HepG2 (cell line): Measurements from ENCODE around the gene ZNF385B. TPM values are rescaled to one million over a fixed set of nuclear protein-coding genes. Genes with fewer than 3 reads are reported as not detected.
A peak's percentile ranks its signal among the peaks of the same experiment; 100 is the strongest.

Experiments used
- ATAC-seq: fragments of 200-7000 bp; cut with Tn5 transposase; 3 replicates; pipeline ENCODE4 v1.9.1; 2020; ENCODE audit warnings: mild to moderate bottlenecking, moderate library complexity
- BruUV-seq: library from RNA; stranded (reverse); fragments of 400-500 nt; replicated peaks from 2 replicates; lab custom pipeline; 2021; lab: Mats Ljungman, UMichigan
- CTCF ChIA-PET: fragments of 300-600 bp; formaldehyde crosslinking; extraction: SDS; loops from one replicate; lab custom pipeline; 2021; ENCODE audit warnings: low total read pairs, inconsistent platforms, low intra/inter-chr PET ratio; lab: Yijun Ruan, JAX
- POLR2A ChIA-PET: fragments of 350-600 bp; sonication (Branson Sonifier 250); formaldehyde crosslinking; loops from one replicate; lab custom pipeline; 2020; ENCODE audit warnings: antibody characterized with exemption, inconsistent platforms; lab: Yijun Ruan, JAX
- DNase-seq: peaks from one replicate; pipeline ENCODE4 v3.0.0-alpha.2; 2015; ENCODE audit warnings: low spot score
- FAIRE-seq: peaks from 3 replicates; lab custom pipeline; 2011; peaks lifted over from hg19 to GRCh38; lab: Jason Lieb, UNC
- H2AFZ ChIP-seq: one replicate; pipeline ENCODE4 v1.6.1; 2011; ENCODE audit warnings: low read length, inconsistent platforms
- H3K27ac ChIP-seq: fragments of 300-600 bp; 3 replicates; pipeline ENCODE4 v1.8.0; 2011; ENCODE audit warnings: mixed run types, mild to moderate bottlenecking, mixed read lengths, low read length, inconsistent platforms; ENCODE audit not compliant: insufficient read depth; ENCODE audit errors: extremely low read length
- H3K27me3 ChIP-seq, 2 experiments: fragments of 200-600 bp in 1 of 2; 2 replicates in 1 of 2; 3 replicates in 1 of 2; pipeline versions ENCODE4 v1.6.0 to v1.8.0; 2011; ENCODE audit warnings: low read length in 2 of 2, mild to moderate bottlenecking in 2 of 2, moderate library complexity in 2 of 2, inconsistent platforms in 1 of 2; ENCODE audit not compliant: insufficient read depth in 2 of 2, control insufficient read depth in 1 of 2
- H3K36me3 ChIP-seq, 2 experiments: fragments of 200-600 bp in 1 of 2; replicated peaks in 1 of 2; 2 replicates in 1 of 2; 3 replicates in 1 of 2; pipeline versions ENCODE4 v1.5.1 to v1.8.0; 2011; ENCODE audit warnings: low read length in 2 of 2, inconsistent platforms in 1 of 2; ENCODE audit not compliant: insufficient read depth in 2 of 2, control insufficient read depth in 1 of 2
- H3K4me1 ChIP-seq: 2 replicates; pipeline ENCODE4 v1.5.1; 2012; ENCODE audit warnings: low read length, inconsistent platforms; ENCODE audit not compliant: insufficient read depth
- H3K4me2 ChIP-seq: 2 replicates; pipeline ENCODE4 v1.6.0; 2011; ENCODE audit warnings: low read depth, low read length, inconsistent platforms
- H3K4me3 ChIP-seq, 3 experiments: fragments of 200-600 bp in 1 of 3; sonication (generic), shearing (Covaris generic) in 1 of 3; replicated peaks in 1 of 3; 2 replicates each; pipeline ENCODE4 v1.5.1; 2011 to 2016; ENCODE audit warnings: low read length in 3 of 3, inconsistent platforms in 2 of 3, low read depth in 2 of 3, mild to moderate bottlenecking in 2 of 3, control low read depth in 1 of 3, mixed read lengths in 1 of 3; ENCODE audit not compliant: insufficient read depth in 1 of 3
- H3K79me2 ChIP-seq: one replicate; pipeline ENCODE4 v1.6.1; 2011; ENCODE audit warnings: low read length, inconsistent platforms; ENCODE audit not compliant: insufficient read depth
- H3K9ac ChIP-seq: 2 replicates; pipeline ENCODE4 v1.6.0; 2011; ENCODE audit warnings: mild to moderate bottlenecking, low read depth, low read length, inconsistent platforms; ENCODE audit not compliant: insufficient read depth
- H3K9me3 ChIP-seq: 2 replicates; pipeline ENCODE4 v1.5.1; 2012; ENCODE audit warnings: mild to moderate bottlenecking, low read length
- H4K20me1 ChIP-seq: 2 replicates; pipeline ENCODE4 v1.6.0; 2011; ENCODE audit warnings: inconsistent platforms, mild to moderate bottlenecking, low read length, moderate library complexity; ENCODE audit not compliant: insufficient read depth
- BRD4 ChIP-seq: sonication (generic); formaldehyde crosslinking; IDR thresholded peaks from 2 replicates; pipeline ENCODE4 v1.4.0; 2020; ENCODE audit warnings: missing genetic modification reagents
- CBX2 ChIP-seq, 2 experiments: fragments of 200-600 bp in 1 of 2; sonication (generic); formaldehyde crosslinking in 1 of 2; IDR thresholded peaks; 2 replicates each; pipeline versions ENCODE4 v1.7.0 to v1.8.1; 2018 to 2022; ENCODE audit warnings: low read depth in 2 of 2, low read length in 1 of 2, mild to moderate bottlenecking in 1 of 2, missing genetic modification reagents in 1 of 2
- CEBPB ChIP-seq: IDR thresholded peaks from 2 replicates; pipeline ENCODE4 v1.6.1; 2011; ENCODE audit warnings: low read depth, low read length, improper control_type of control experiment, borderline replicate concordance
- DRAP1 ChIP-seq: IDR thresholded peaks from 2 replicates; pipeline ENCODE4 v1.6.1; 2016; ENCODE audit warnings: missing genetic modification reagents, missing compliant biosample characterization
- FOXA3 ChIP-seq: IDR thresholded peaks from 2 replicates; pipeline ENCODE4 v1.6.1; 2016; ENCODE audit warnings: missing genetic modification reagents, missing compliant biosample characterization
- JUNB ChIP-seq: sonication (generic); formaldehyde crosslinking; IDR thresholded peaks from 2 replicates; pipeline ENCODE4 v1.8.0; 2022; ENCODE audit warnings: missing genetic modification reagents, mild to moderate bottlenecking, borderline replicate concordance
- KMT2B ChIP-seq: IDR thresholded peaks from 2 replicates; pipeline ENCODE4 v1.6.1; 2016; ENCODE audit warnings: missing genetic modification reagents, missing compliant biosample characterization
- MLXIP ChIP-seq: sonication (generic); formaldehyde crosslinking; IDR thresholded peaks from 2 replicates; pipeline ENCODE4 v1.9.0; 2021; ENCODE audit warnings: missing genetic modification reagents, borderline replicate concordance
- MXD1 ChIP-seq: sonication (generic); formaldehyde crosslinking; IDR thresholded peaks from 2 replicates; pipeline ENCODE4 v1.4.0; 2020; ENCODE audit warnings: mild to moderate bottlenecking, missing genetic modification reagents
- NCOA5 ChIP-seq: sonication (generic); formaldehyde crosslinking; IDR thresholded peaks from 2 replicates; pipeline ENCODE4 v1.4.0; 2020; ENCODE audit warnings: missing genetic modification reagents
- SIX1 ChIP-seq: sonication (generic); formaldehyde crosslinking; IDR thresholded peaks from 2 replicates; pipeline ENCODE4 v1.4.0; 2020; ENCODE audit warnings: missing genetic modification reagents, borderline replicate concordance
- ZNF224 ChIP-seq: sonication (generic); formaldehyde crosslinking; IDR thresholded peaks from 2 replicates; pipeline ENCODE4 v1.5.0; 2020; ENCODE audit warnings: mild to moderate bottlenecking, missing genetic modification reagents
- ZNF605 ChIP-seq: sonication (generic); formaldehyde crosslinking; IDR thresholded peaks from 2 replicates; pipeline ENCODE4 v1.8.0; 2022; ENCODE audit warnings: mild to moderate bottlenecking, missing genetic modification reagents
- ZNF644 ChIP-seq: IDR thresholded peaks from 2 replicates; pipeline ENCODE4 v1.6.1; 2016; ENCODE audit warnings: low read depth
- ZNF703 ChIP-seq: sonication (generic); formaldehyde crosslinking; IDR thresholded peaks from 2 replicates; pipeline ENCODE4 v1.5.1; 2020; ENCODE audit warnings: missing genetic modification reagents, mild to moderate bottlenecking, moderate library complexity, borderline replicate concordance
- ZNF713 ChIP-seq: sonication (generic); formaldehyde crosslinking; IDR thresholded peaks from 2 replicates; pipeline ENCODE4 v1.4.0; 2020; ENCODE audit warnings: mild to moderate bottlenecking, missing genetic modification reagents
- ZNF747 ChIP-seq: sonication (generic); formaldehyde crosslinking; IDR thresholded peaks from 2 replicates; pipeline ENCODE4 v1.8.1; 2023; ENCODE audit warnings: missing genetic modification reagents, mild to moderate bottlenecking, borderline replicate concordance
- ZNF850 ChIP-seq: sonication (generic); formaldehyde crosslinking; conservative IDR thresholded peaks from 2 replicates; pipeline ENCODE4 v1.9.0; 2021; ENCODE audit warnings: mild to moderate bottlenecking, missing genetic modification reagents
- whole genome bisulfite sequencing: methylation state at CpG from one replicate; pipeline ENCODE4 v1.1.6; 2017; ENCODE audit warnings: low lambda C conversion rate; 5-methylcytosine and 5-hydroxymethylcytosine counted together
- in situ Hi-C: cut with HindIII; loops from 2 replicates; pipeline ENCODE4 v1.10.0; 2017; ENCODE audit warnings: low pct_unique_long_range_greater_than_20kb; ENCODE audit not compliant: extremely low pct_ligation_motif_present
- intact Hi-C: fragments of 100-400 bp; cut with micrococcal nuclease; formaldehyde crosslinking; loops from one replicate; pipeline ENCODE4 v1.10.0; 2022; ENCODE audit not compliant: unreplicated experiment
- polyA plus RNA-seq, 8 experiments: library from polyadenylated mRNA; depleted of rRNA in 3 of 8; stranded (reverse) in 7 of 8; unstranded in 1 of 8; fragments of >200 nt; fragmentation: Illumina TruSeq in 4 of 8; extraction: Trizol in 4 of 8; gene quantifications; 2 replicates each; pipeline versions ENCODE4 v1.2.1 to v1.2.3, GENCODE V29; 2011 to 2016; ENCODE audit warnings: low read depth in 4 of 8, missing spikeins in 1 of 8, mixed read lengths in 1 of 8; ENCODE audit not compliant: insufficient read depth in 1 of 8
- total RNA-seq, 5 experiments: library from RNA; depleted of rRNA; stranded (reverse); fragments of >200 nt; fragmentation: Illumina TruSeq; extraction: Trizol; gene quantifications; 2 replicates each; pipeline ENCODE4 v1.2.3, GENCODE V29; 2016; ENCODE audit warnings: low read depth in 1 of 5

Gene ZNF385B
- total and polyA plus RNA-seq, 2 of the 13 experiments (the other 11 are each of a cell fraction or from before 2014, with no cell fraction given): 3.3 to 6.7 TPM

DNA sequence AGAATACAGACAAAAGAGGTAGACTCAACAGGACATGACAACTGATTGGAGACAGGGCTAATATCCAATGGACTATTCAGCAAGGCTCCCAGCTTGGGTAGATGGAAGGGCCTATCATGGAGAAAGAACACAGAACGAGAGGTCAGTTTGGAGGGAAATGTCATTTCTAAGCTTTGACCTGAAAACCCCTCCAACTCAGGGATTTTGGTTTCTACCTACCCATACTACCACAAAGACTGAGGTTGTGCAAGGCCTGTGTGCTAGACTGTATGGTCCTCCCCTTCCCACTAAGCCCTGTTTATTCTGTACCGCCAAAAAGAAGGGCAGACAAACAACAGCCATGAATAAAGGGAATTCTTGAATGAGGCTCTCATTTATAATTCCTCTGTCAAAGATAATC lies 288.9 kb downstream of the ZNF385B start (continued):
- TF ChIP-seq FOXA3 (CRISPR knock-in tag): peak; percentile 29; the same call in 1 of the 2 replicates
- TF ChIP-seq ZNF605 (CRISPR knock-in tag): peak; percentile 99
- no peak for TF ChIP-seq ZNF850 (CRISPR knock-in tag)
- TF ChIP-seq ZNF644 (CRISPR knock-in tag): peak; percentile 38; the same call in 1 of the 2 replicates

- H3K27me3 ChIP-seq: no peaks in the 10 kb centered on the region
- FAIRE-seq (no peak), ATAC-seq (no peak), DNase-seq (no peak)
- BruUV-seq: no TSS peak
- ChIA-PET CTCF (no interaction called here), POLR2A (interaction anchor here (2.1 kb wide), 1 partner anchor 14 kb away, joined by 6 read pairs; no protein-coding TSS in a partner anchor)
- no peaks in the 10 kb centered on the region for H3K79me2 ChIP-seq
- H3K9me3 ChIP-seq: peaks cover 6% of the 10 kb centered on the region; the same call in 1 of the 2 replicates
- intact Hi-C loops: loop anchor here (10.0 kb wide), 1 partner anchor 227 kb away; no protein-coding TSS in a partner anchor
- no peaks in the 10 kb centered on the region for H4K20me1 ChIP-seq
- TF ChIP-seq DRAP1 (CRISPR knock-in tag): no peak
- no peak for TF ChIP-seq NCOA5 (CRISPR knock-in tag)
- no peak for TF ChIP-seq SIX1 (CRISPR knock-in tag)
- TF ChIP-seq JUNB: no peak
- TF ChIP-seq CBX2 (IDR thresholded peaks at IDR 0.05; ENCODE audit: low read depth, low read length): no peak
- TF ChIP-seq CBX2 (CRISPR knock-in tag; IDR thresholded peaks at IDR 0.05; ENCODE audit: low read depth): no peak
- no peak for TF ChIP-seq ZNF747
- TF ChIP-seq ZNF713 (CRISPR knock-in tag): no peak
- no peak for TF ChIP-seq MXD1 (CRISPR knock-in tag)
- no peak for TF ChIP-seq KMT2B
- no peak for TF ChIP-seq BRD4 (CRISPR knock-in tag)
- no peak for TF ChIP-seq MLXIP (CRISPR knock-in tag)
- TF ChIP-seq ZNF224 (CRISPR knock-in tag): no peak
- no peak for TF ChIP-seq ZNF703
- TF ChIP-seq CEBPB: no peak
- H3K4me3 ChIP-seq: no peak overlapping the region
- in situ Hi-C loops: no loop called here
- H3K9ac ChIP-seq: no peak overlapping the region
- WGBS: 95% methylated on average over 4 of the region's 4 CpGs
- peaks cover 65% of the 10 kb centered on the region for H3K4me1 ChIP-seq
- H3K36me3 ChIP-seq: no peaks in the 10 kb centered on the region
- no peak overlapping the region for H3K27ac ChIP-seq
- no peak overlapping the region for H2AFZ ChIP-seq
- no peak overlapping the region for H3K4me2 ChIP-seq
These were observed 289.7 kb downstream of the ZNF385B start for GRCh38 chr2:179571721-179572120.
